Measurements from ENCODE around the gene DUSP8. TPM values are rescaled to one million over a fixed set of nuclear protein-coding genes. Genes with fewer than 3 reads are reported as not detected.
A peak's percentile ranks its signal among the peaks of the same experiment; 100 is the strongest.

DUSP8 gene
- total and polyA plus RNA-seq, 7 donors, result 0.66 to 12.7 (median 4.4) TPM

DNA sequence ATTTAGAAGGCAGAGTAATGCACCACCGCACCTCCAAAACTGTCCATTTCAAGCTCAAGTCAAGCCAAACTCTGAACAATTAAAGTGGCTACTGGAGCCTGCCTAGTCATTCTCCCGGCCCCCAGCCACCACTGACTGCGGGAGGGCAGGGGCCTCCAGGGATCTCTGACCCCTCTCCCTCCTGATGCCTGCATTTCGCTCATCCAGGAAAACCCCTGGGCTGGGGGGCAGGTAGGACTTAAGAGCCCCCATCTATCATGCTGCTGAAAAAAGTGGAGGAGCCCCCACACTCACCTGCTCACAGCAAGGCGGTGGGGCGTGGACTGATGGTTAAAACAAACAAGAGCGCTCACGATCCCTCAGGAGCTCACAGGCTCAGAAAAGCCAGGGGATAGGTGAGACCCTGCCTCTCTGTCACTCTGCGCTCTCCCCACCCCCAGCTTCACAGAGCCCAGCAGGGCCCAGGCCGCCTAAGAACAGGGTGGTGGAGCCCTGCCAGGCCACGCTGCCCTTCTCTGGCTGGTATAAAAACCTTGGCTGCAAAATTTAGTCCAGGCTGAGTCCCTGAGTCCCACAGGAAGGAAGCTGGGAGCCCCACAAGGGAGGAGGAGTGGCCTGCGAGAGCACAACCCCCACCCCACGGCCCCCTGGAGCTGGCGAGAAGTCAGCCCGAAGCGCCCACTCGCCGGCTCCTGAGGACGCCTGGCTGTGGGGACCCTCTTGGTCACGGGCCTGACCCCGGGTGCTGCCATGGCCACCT, 64.5 kb downstream of the DUSP8 start:
- TF ChIP-seq POLR2AphosphoS5 (IDR thresholded peaks at IDR 0.05), result no peak
- TF ChIP-seq POLR2A (IDR thresholded peaks at IDR 0.05), result no peak
- TF ChIP-seq EP300 (IDR thresholded peaks at IDR 0.05), result no peak
- TF ChIP-seq, protein P1, sequence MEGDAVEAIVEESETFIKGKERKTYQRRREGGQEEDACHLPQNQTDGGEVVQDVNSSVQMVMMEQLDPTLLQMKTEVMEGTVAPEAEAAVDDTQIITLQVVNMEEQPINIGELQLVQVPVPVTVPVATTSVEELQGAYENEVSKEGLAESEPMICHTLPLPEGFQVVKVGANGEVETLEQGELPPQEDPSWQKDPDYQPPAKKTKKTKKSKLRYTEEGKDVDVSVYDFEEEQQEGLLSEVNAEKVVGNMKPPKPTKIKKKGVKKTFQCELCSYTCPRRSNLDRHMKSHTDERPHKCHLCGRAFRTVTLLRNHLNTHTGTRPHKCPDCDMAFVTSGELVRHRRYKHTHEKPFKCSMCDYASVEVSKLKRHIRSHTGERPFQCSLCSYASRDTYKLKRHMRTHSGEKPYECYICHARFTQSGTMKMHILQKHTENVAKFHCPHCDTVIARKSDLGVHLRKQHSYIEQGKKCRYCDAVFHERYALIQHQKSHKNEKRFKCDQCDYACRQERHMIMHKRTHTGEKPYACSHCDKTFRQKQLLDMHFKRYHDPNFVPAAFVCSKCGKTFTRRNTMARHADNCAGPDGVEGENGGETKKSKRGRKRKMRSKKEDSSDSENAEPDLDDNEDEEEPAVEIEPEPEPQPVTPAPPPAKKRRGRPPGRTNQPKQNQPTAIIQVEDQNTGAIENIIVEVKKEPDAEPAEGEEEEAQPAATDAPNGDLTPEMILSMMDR (IDR thresholded peaks at IDR 0.05), result no peak
- no peaks in the 10 kb centered on the region for H3K27me3 ChIP-seq
- 71 to 88% methylated on average over 21 of the region's 21 CpGs for WGBS, 2 donors
- no peak overlapping the region for H3K4me3 ChIP-seq
- peak overlapping the region in 3 of 4 donors; percentile 49 to 63 (median 61) for H3K27ac ChIP-seq
- H3K4me1 ChIP-seq, result peaks cover 0 to 75% (median 61%) of the 10 kb centered on the region in 4 donors
- no peak for DNase-seq
- H3K9me3 ChIP-seq, result no peaks in the 10 kb centered on the region
- intact Hi-C loops (cut with DNase I), result loop anchor here (10.0 kb wide), 1 partner anchor 203 kb away; the partner anchor contains the start of gene TOLLIP
- no peaks in the 10 kb centered on the region for H3K36me3 ChIP-seq

DNA sequence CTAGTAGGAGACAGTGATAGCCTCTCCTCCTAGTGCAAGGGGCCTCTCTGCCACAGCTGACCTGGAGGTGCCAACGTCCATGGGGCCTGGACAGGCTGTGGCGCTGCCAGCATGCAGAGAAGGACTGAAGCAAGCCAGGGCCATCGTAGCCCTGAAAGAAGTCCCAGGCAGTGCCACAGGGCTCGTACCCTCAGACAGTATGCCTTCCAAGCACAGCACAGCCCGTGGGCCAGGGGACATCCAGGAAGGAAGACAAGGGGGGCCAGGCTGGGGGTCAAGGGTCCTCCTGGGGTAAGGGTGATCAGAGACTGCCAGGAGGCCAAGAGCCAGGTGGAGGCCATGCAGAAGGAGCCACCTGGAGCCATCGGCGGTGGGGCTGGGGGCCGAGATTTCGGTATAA, 65.1 kb downstream of the DUSP8 start:
- Histone ChIP-seq H3K9me3 (no peaks in the 10 kb centered on the region), H3K4me1 (peaks cover 0 to 76% (median 64%) of the 10 kb centered on the region in 4 donors), H3K27me3 (no peaks in the 10 kb centered on the region), H3K36me3 (no peaks in the 10 kb centered on the region), H3K4me3 (no peak overlapping the region), H3K27ac (peak overlapping the region in 3 of 4 donors; percentile 49 to 63 (median 61))
- intact Hi-C loops (cut with DNase I), result loop anchor here (10.0 kb wide), 1 partner anchor 202 kb away; the partner anchor contains the start of gene TOLLIP
- no peak for DNase-seq
- WGBS, 2 donors, result 85 to 91% methylated on average over 9 of the region's 9 CpGs
- no peak for TF ChIP-seq POLR2AphosphoS5 (IDR thresholded peaks at IDR 0.05)
- TF ChIP-seq EP300 (IDR thresholded peaks at IDR 0.05), result no peak
- no peak for TF ChIP-seq POLR2A (IDR thresholded peaks at IDR 0.05)
- TF ChIP-seq, protein P1 (IDR thresholded peaks at IDR 0.05), result no peak

DNA sequence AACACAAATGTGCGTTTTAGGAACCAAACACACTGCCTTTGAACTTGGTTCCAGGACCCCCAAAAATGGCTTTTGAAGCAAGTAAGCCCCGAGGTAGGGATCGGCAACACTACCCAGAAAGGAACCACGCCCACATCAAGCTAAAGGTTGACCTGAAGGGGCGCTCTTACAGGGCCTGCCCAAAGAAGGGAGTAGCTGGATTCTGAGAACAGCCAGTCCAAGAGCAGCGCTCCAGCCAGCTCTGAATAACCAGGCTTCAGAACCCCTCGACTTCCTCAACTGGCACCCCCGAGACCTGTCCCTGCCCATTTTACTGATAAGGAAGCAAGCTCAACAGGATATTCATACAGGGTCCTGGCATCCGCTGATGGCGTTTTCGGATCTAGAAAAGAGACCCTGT, 66.6 kb downstream of the DUSP8 start:
- peaks cover 0 to 88% (median 78%) of the 10 kb centered on the region in 4 donors for H3K4me1 ChIP-seq
- DNase-seq, result no peak

DNA sequence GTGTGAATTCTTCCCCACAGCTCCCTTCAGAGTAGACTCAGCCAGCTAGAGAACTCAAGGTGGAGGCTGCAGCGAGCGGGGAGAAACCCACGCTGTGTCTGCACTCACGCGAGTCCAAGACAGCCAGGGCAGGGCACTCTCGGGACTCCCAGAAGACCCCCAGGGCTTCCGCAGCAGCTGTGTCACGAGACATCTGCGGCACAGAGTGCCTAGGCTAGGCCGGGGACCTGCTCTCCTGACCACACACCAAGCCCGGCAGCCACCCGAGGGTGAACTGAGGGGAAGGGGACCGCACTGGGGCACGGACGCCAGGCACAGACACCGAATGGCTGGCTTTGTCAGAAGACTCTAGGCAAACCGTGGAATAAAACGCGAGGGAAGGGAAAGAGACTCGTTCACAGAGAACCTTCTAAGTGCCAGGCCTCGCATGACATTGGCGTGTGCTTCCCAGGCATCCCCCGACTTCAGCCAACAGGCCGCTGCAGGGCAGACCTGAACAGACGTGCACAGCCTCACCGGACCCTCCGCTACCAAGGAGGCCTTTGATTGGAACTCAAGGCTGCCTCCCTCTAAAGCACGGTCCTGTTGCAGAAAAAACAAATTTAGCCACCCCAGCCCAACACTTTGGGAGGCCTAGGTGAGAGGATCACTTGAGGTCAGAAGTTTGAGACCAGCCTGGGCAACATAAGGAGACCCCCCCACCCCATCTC, 67.3 kb downstream of the DUSP8 start:
- TF ChIP-seq POLR2A (IDR thresholded peaks at IDR 0.05) (no peak), EP300 (IDR thresholded peaks at IDR 0.05) (no peak), POLR2AphosphoS5 (IDR thresholded peaks at IDR 0.05) (no peak)
- TF ChIP-seq, protein P1 (IDR thresholded peaks at IDR 0.05), result no peak
- no peak overlapping the region for H3K4me3 ChIP-seq
- intact Hi-C loops (cut with DNase I), result loop anchor here (10.0 kb wide), 1 partner anchor 200 kb away; the partner anchor contains the start of gene TOLLIP
- peak overlapping the region in 3 of 4 donors; percentile 62 to 75 (median 73) for H3K27ac ChIP-seq
- peaks cover 0 to 91% (median 78%) of the 10 kb centered on the region in 4 donors for H3K4me1 ChIP-seq
- no peak for DNase-seq
- H3K36me3 ChIP-seq, result no peaks in the 10 kb centered on the region
- 92 to 96% methylated on average over 28 of the region's 28 CpGs for WGBS, 2 donors
- no peaks in the 10 kb centered on the region for H3K27me3 ChIP-seq
- H3K9me3 ChIP-seq, result no peaks in the 10 kb centered on the region

More for the DNA sequence above, 66.6 kb downstream of the DUSP8 start:
- TF ChIP-seq POLR2AphosphoS5 (IDR thresholded peaks at IDR 0.05) (no peak), POLR2A (IDR thresholded peaks at IDR 0.05) (no peak), EP300 (IDR thresholded peaks at IDR 0.05) (no peak)
- TF ChIP-seq, protein P1 (IDR thresholded peaks at IDR 0.05), result no peak
- Histone ChIP-seq H3K27ac (no peak overlapping the region), H3K36me3 (no peaks in the 10 kb centered on the region), H3K9me3 (no peaks in the 10 kb centered on the region), H3K27me3 (no peaks in the 10 kb centered on the region), H3K4me3 (no peak overlapping the region)
- WGBS, 2 donors, result 89 to 90% methylated on average over 11 of the region's 11 CpGs
- intact Hi-C loops (cut with DNase I), result loop anchor here (10.0 kb wide), 1 partner anchor 201 kb away; the partner anchor contains the start of gene TOLLIP

Measured in sigmoid colon (tissue), 7 donors.